GM18505 (cell line): Measurements from ENCODE around the gene CARM1.
"Not testable (repeated sequence)": the region's sequence is repeated elsewhere in the genome, so short reads cannot be mapped to it uniquely, and the experiment has no call there.

Experiments
- ATAC-seq: cut with Tn5 transposase; IDR thresholded peaks from one replicate; pipeline ENCODE4 v1.9.1; 2021; ENCODE audit not compliant: unreplicated experiment
- POLR2A ChIP-seq: IDR thresholded peaks from 4 replicates; pipeline ENCODE4 v1.6.1; 2011; ENCODE audit warnings: borderline replicate concordance; ENCODE audit not compliant: insufficient read depth, insufficient read length; ENCODE audit errors: extremely low read depth

Gene CARM1

DNA sequence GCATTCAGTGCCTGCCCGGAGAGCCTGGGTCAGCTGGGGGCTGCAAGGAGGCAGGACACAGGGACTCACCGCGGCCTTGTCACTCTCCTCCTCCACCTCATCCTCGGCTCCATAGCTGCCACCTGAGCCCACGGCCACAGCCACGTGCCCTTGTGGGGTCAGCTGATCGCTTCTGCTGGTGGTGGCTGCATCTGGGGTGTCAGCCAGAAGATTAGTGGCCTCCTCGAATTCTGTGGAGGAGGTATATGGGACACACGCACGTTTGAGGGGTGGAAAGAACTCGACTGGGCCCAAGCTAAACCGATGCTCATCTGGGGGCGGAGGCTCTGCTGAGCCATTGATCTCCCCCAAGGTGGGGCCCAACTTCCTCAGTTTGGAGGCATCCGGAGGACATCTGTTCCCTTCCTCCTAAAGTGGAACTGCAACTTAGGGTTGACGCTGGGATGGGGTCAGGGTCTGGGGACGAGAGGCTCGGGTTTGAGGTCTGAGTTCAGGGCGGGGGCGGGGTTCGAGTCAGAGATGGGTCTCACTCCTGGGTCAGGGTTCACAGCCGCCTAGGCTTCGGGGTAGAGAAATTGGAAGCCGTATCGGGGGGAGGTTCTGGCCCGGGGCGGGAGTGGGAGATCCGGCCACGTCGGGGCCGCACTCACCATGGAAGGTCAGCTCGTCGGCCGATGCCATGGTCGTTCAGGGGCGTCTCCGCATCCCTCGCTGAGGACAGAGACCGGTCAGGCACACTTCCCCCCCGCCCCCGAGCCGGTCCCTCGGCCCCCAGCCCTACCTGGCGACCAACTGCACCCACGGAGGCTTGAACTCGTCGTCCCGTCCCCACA, 56.6 kb downstream of the CARM1 start:
- no peak for TF ChIP-seq POLR2A
- ATAC-seq, result peak; percentile 8

DNA sequence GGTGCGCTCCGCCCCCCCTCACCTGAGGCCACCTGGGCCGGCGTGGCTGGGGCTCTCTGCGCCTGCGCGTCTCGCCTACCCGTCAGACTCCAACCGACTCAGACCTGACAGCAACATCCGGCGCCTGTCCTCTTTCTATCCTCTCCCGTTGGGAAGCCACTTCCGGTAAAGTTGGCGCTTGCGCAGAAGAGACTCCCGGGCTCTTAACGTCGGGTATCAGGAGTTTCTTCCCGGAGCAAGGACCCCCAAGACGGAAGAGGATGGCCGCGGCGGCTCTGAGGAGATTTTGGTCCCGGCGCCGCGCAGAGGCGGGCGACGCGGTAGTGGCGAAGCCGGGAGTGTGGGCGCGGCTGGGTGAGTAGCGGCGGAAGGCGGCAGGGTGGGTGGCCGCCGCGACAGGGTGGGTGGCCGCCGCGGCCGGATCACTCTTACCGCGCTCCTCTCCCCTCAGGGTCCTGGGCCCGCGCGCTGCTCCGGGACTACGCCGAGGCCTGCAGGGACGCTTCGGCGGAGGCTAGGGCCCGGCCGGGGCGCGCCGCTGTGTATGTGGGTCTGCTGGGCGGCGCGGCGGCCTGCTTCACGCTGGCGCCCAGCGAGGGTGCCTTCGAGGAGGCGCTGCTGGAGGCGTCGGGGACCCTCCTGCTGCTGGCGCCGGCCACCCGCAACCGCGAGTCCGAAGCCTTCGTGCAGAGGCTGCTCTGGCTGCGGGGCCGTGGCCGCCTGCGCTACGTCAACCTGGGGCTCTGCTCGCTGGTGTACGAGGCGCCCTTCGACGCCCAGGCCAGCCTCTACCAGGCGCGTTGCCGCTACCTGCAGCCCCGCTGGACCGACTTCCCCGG, 57.4 kb downstream of the CARM1 start, which contains the start of the genes TIMM29 and YIPF2:
Gene TIMM29, plus strand, starts transcription at position 249 of the 839 bp plus-strand sequence. Its CDS starts 12 bp downstream, at position 261.
Gene YIPF2, minus strand, starts transcription at position 77 of the 839 bp plus-strand sequence. CDS start 229 bp downstream, outside the sequence.
- peak; percentile 63 for ATAC-seq
- TF ChIP-seq POLR2A, result peak; percentile 73

- TF ChIP-seq POLR2A, result no peak
- no peak for ATAC-seq
Observed at GRCh38 chr19:10929402-10929794, 58.0 kb downstream of the CARM1 start.

- no peak for ATAC-seq
- TF ChIP-seq POLR2A, result no peak
Observed at GRCh38 chr19:10935371-10936059, 64.2 kb downstream of the CARM1 start.

- TF ChIP-seq POLR2A, result no peak
- ATAC-seq, result no peak
Observed at GRCh38 chr19:10936661-10937084, 65.3 kb downstream of the CARM1 start.

DNA sequence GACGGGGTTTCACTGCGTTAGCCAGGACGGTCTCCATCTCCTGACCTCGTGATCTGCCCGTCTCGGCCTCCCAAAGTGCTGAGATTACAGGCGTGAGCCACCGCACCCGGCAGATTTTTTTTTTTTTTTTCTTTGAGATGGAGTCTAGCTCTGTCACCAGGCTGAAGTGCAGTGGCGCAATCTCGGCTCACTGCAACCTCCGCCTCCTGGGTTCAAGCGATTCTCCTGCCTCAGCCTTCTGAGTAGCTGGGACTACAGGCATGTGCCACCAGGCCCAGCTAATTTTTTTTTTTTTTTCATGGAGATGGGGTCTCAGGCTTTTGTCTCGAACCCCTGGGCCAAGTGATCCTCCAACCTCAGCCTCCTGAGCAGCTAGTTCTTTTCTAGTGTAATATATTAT, 70.3 kb downstream of the CARM1 start:
- ATAC-seq, result not testable (repeated sequence)

- ATAC-seq, result not testable (repeated sequence)
Observed at GRCh38 chr19:10943412-10943811, 72.1 kb downstream of the CARM1 start.

GRCh38 chr19:10945264-10945663, 73.9 kb downstream of the CARM1 start:
- no peak for ATAC-seq
- TF ChIP-seq POLR2A, result no peak

DNA sequence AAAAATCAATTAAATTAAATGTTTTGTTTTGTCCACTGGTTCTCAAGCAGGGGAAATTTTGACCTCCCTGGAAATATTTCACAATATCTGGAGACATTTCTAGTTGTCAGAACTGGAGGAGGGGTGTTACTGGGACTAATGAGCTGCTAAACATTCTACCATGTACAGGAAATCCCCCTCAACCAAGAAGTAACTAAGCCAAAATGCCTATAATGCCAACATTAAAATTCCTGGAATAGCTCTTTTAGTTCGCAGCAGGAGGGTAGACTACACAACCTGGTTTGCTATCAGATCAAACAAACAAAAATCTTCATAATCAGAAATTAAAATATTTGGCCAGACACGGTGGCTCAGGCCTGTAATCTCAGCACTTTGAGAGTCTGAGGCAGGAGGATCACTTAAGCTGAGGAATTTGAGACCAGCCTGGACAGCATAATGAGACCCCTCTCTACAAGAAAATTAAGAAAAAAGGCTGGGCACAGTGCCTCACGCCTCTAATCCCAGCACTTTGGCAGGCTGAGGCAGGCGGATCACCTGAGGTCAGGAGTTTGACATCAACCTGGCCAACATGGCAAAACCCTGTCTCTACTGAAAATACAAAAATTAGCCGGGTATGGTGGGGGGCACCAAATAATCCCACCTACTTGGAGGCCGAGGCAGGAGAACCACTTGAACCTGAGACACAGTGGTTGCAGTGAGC, 75.8 kb downstream of the CARM1 start:
- ATAC-seq, result no peak
- no peak for TF ChIP-seq POLR2A

DNA sequence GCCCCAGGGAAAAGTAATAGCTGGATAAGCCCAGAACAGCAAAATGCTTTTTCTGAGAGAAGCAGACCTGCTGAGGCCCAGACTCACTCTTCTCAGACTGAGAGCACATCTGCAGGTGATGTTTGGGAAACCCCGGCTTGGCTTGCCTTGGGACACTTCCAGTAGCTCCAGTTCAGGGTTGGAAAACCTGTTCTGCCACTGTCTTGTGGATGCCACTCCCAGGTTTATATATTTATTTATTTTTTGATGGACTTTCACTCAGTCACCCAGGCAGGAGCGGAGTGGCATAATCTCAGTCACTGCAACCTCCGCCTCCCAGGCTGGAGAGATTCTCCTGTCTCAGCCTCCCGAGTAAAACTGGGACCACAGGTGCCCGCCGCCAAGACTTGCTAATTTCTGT, 81.5 kb downstream of the CARM1 start:
- ATAC-seq, result no peak
- no peak for TF ChIP-seq POLR2A

DNA sequence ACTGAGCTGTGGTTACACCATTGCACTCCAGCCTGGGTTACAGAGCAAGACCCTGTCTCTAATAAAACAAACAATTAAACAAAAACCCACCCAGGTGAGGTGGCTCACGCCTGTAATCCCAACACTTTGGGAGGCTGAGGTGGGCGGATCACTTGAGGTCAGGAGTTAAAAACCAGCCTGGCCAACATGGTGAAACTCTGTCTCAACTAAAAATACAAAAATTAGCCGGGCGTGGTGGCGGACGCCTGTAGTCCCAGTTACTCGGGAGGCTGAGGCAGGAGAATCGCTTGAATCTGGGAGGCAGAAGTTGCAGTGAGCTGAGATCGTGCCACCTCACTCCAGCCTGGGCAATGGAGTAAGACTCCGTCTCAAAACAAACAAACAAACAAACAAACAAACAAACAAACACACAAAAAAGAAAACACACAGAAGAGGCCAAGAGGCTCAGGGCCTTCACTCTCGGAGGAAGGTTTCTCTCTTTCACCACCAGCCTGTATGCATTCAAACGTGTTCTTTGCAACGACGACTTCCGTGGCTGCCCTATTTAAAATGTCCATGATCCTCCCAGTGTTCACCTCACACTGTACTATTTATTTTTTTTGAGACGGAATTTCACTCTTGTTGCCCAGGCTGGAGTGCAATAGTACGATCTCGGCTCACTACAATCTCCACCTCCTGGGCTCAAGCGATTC, 88.1 kb downstream of the CARM1 start:
- ATAC-seq, result not testable (repeated sequence)

- peak; percentile 78 for ATAC-seq
- TF ChIP-seq POLR2A, result peak; percentile 94
Observed at GRCh38 chr19:10960314-10961072, 89.1 kb downstream of the CARM1 start, which contains the start of gene SMARCA4. TSS of gene SMARCA4 (plus strand) at chr19:10961030. CDS start at chr19:10984152, 23,122 bp downstream.
